ENCODE measurements around the gene PCDH7.

PCDH7 gene

GRCh38 chr4:30717208-30718020 is 2.8 kb upstream of the PCDH7 start:
- DNase-seq (ENCODE audit: low spot score) = no peak
- H3K27ac ChIP-seq = peak overlapping the region; percentile 47 to 93
- H3K4me3 ChIP-seq = peak overlapping the region; percentile 91
- TF ChIP-seq, protein P1, sequence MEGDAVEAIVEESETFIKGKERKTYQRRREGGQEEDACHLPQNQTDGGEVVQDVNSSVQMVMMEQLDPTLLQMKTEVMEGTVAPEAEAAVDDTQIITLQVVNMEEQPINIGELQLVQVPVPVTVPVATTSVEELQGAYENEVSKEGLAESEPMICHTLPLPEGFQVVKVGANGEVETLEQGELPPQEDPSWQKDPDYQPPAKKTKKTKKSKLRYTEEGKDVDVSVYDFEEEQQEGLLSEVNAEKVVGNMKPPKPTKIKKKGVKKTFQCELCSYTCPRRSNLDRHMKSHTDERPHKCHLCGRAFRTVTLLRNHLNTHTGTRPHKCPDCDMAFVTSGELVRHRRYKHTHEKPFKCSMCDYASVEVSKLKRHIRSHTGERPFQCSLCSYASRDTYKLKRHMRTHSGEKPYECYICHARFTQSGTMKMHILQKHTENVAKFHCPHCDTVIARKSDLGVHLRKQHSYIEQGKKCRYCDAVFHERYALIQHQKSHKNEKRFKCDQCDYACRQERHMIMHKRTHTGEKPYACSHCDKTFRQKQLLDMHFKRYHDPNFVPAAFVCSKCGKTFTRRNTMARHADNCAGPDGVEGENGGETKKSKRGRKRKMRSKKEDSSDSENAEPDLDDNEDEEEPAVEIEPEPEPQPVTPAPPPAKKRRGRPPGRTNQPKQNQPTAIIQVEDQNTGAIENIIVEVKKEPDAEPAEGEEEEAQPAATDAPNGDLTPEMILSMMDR (IDR thresholded peaks at IDR 0.05) = no peak

DNA sequence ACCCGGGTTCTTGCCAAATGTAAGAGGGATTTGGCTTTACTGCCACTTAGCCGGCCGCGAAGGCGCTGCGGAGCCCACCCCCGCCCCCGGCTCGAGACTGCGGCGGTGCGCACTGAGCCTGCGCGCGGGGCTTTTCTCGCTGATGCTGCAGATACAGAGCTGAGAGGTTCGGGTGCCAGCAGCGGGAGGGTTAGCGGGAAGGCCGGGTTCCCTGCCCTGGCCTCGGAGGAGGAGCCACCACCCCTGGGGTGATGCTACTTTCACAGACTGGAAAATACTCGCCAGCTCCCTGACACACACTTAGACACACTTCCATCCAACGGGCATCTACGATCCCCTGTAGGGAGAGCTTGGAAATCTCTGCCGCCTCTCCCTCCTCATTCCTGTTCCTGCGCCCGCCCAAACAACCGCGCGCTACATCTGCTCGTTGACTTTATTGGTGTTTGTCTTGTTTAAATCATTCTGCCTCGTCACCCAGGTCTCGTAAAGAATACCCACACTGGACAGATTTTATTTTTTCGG is 2.1 kb upstream of the PCDH7 start:
- no peak for DNase-seq (ENCODE audit: low spot score)
- TF ChIP-seq, protein P1 (IDR thresholded peaks at IDR 0.05) = no peak
- peak overlapping the region; percentile 91 for H3K4me3 ChIP-seq
- H3K27ac ChIP-seq = peak overlapping the region; percentile 47 to 93

GRCh38 chr4:30718641-30719453 is 1.3 kb upstream of the PCDH7 start:
- TF ChIP-seq, protein P1 (IDR thresholded peaks at IDR 0.05) = peak; percentile 29
- H3K27ac ChIP-seq = peak overlapping the region; percentile 47 to 93
- DNase-seq (ENCODE audit: low spot score) = no peak
- H3K4me3 ChIP-seq = peak overlapping the region; percentile 91

DNA sequence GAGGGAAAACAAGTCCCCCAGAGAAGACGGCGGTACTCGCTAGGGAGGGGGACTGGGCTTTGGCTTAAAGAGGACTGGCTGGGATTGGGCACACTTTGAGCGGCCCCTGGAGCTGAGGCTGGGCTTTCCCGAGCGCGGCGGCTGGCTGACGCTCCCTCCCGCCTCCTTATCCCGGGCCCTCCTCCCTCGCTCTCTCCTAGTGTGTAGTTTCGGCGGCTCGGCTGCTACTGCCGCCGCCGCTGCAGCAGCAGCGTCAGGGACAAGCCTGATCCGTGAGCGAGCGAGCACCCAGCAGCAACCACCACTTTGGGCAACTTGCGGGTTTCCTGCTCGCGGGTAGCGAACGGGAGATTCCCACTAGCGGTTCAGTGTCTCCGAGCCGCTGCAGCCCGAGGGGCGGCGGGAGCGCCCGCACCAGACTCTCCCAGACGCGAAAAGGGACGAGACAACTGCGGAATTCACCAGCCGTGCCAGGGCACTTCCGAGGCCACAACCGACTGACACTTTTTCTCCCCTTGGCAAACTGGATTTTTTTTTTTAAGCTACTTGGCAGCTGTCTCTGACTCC is 632 bp upstream of the PCDH7 start:
- peak; percentile 91 for DNase-seq (ENCODE audit: low spot score)
- peak overlapping the region; percentile 47 to 93 for H3K27ac ChIP-seq
- peak overlapping the region; percentile 91 for H3K4me3 ChIP-seq
- TF ChIP-seq, protein P1 (IDR thresholded peaks at IDR 0.05) = no peak

DNA sequence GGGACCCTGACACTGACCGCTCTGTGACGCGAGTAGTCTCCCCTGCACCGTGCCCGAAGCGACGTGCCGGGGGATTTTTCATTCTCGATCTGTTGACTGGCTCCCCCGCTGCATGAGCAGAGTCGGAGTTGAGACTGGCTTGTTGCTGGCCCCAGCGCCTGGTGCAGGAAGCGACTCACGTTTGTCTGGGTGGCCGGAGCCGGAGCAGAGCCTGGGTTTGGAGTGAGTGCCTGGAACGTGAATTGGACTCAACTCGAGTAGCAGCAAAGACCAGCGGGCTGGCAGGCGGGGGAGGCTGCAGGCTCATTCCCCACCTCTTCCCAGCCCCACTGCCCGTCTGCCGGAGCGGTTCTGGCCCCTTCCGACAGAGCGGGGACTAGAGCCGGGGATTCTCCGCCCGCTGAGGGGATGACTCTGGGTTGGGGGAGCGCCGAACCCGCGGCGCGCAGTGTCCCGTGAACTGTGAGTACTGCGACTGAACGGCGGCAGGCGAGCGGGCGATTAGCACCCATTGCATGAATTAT is 554 bp downstream of the PCDH7 start:
- TF ChIP-seq, protein P1 (IDR thresholded peaks at IDR 0.05) = no peak
- Histone ChIP-seq H3K4me3 (peak overlapping the region; percentile 91), H3K27ac (peak overlapping the region; percentile 47 to 93)
- no peak for DNase-seq (ENCODE audit: low spot score)

DNA sequence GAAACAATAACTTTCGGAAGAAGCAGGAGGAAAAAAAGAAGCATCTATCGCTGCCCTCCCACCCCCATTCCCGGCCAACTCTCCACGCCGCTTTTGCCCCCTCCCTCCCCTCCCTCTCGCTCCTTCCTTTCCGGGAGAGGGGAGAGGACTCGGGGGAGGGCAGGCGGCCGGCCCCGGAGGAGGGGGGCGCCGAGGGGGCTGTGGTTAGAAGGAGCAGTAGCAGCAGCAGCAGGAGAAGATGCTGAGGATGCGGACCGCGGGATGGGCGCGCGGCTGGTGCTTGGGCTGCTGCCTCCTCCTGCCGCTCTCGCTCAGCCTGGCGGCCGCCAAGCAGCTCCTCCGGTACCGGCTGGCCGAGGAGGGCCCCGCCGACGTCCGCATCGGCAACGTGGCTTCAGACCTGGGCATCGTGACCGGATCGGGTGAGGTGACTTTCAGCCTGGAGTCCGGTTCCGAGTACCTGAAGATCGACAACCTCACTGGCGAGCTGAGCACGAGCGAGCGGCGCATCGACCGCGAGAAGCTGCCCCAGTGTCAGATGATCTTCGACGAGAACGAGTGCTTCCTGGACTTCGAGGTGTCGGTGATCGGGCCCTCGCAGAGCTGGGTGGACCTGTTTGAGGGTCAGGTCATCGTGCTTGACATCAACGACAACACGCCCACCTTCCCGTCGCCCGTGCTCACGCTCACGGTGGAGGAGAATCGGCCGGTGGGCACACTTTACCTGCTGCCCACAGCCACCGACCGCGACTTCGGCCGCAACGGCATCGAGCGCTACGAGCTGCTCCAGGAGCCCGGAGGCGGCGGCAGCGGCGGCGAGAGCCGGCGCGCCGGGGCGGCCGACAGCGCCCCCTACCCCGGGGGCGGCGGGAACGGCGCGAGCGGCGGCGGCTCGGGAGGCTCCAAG is 1.3 kb downstream of the PCDH7 start:
- TF ChIP-seq, protein P1 (IDR thresholded peaks at IDR 0.05) = peak; percentile 53
- no peak for DNase-seq (ENCODE audit: low spot score)
- peak overlapping the region; percentile 47 to 93 for H3K27ac ChIP-seq
- H3K4me3 ChIP-seq = peak overlapping the region; percentile 91
